MM.1S (cell line): Measurements from ENCODE around the gene LMNTD2.

ENCODE experiments used
- DNase-seq: peaks from one replicate; pipeline ENCODE4 v3.0.0-alpha.2; 2015
- H2AFZ ChIP-seq: fragments of 300-600 bp; sonication (generic); 2 replicates; pipeline ENCODE4 v1.6.0; 2016; ENCODE audit warnings: antibody characterized with exemption, low read length
- H3F3A ChIP-seq: fragments of 300-600 bp; sonication (generic); 2 replicates; pipeline ENCODE4 v1.6.1; 2016; ENCODE audit warnings: mild to moderate bottlenecking, antibody characterized with exemption, low read length, moderate library complexity, mixed read lengths; ENCODE audit not compliant: insufficient read depth
- H3K27ac ChIP-seq: fragments of 300-600 bp; sonication (generic); 2 replicates; pipeline ENCODE4 v1.5.1; 2016; ENCODE audit warnings: mild to moderate bottlenecking, low read length
- H3K27me3 ChIP-seq: fragments of 300-600 bp; sonication (generic); replicated peaks from 2 replicates; pipeline ENCODE4 v1.6.0; 2016; ENCODE audit warnings: low read length; ENCODE audit not compliant: insufficient read depth
- H3K36me3 ChIP-seq: fragments of 300-600 bp; sonication (generic); replicated peaks from 2 replicates; pipeline ENCODE4 v1.6.1; 2016; ENCODE audit warnings: mild to moderate bottlenecking, low read length, mixed read lengths; ENCODE audit not compliant: insufficient read depth
- H3K4me1 ChIP-seq: fragments of 300-600 bp; sonication (generic); 2 replicates; pipeline ENCODE4 v1.6.1; 2016; ENCODE audit warnings: low read length, mixed read lengths
- H3K4me2 ChIP-seq: fragments of 300-600 bp; sonication (generic); 2 replicates; pipeline ENCODE4 v1.6.0; 2016; ENCODE audit warnings: low read depth, low read length
- H3K4me3 ChIP-seq: fragments of 300-600 bp; sonication (generic); 2 replicates; pipeline ENCODE4 v1.5.1; 2016; ENCODE audit warnings: low read length, mixed read lengths
- H3K79me2 ChIP-seq: fragments of 300-600 bp; sonication (generic); 2 replicates; pipeline ENCODE4 v1.6.1; 2016; ENCODE audit warnings: mixed run types, low read length, mixed read lengths
- H3K9ac ChIP-seq: fragments of 300-600 bp; sonication (generic); 2 replicates; pipeline ENCODE4 v1.6.1; 2016; ENCODE audit warnings: low read length, mixed read lengths
- H3K9me2 ChIP-seq: fragments of 300-600 bp; sonication (generic); replicated peaks from 2 replicates; pipeline ENCODE4 v1.6.1; 2016; ENCODE audit warnings: mild to moderate bottlenecking, low read length, mixed read lengths; ENCODE audit not compliant: insufficient read depth
- H3K9me3 ChIP-seq: fragments of 300-600 bp; sonication (generic); replicated peaks from 2 replicates; pipeline ENCODE4 v1.6.1; 2016; ENCODE audit warnings: mild to moderate bottlenecking, low read length, mixed read lengths; ENCODE audit not compliant: insufficient read depth
- H4K20me1 ChIP-seq: fragments of 300-600 bp; sonication (generic); 2 replicates; pipeline ENCODE4 v1.6.1; 2016; ENCODE audit warnings: mild to moderate bottlenecking, low read length, moderate library complexity, mixed read lengths; ENCODE audit not compliant: insufficient read depth
- EZH2 ChIP-seq: fragments of 300-600 bp; sonication (generic); optimal IDR thresholded peaks from 2 replicates; pipeline ENCODE3; 2017; ENCODE audit warnings: low read depth, mild to moderate bottlenecking, antibody characterized with exemption, low read length, mixed read lengths
- EZH2phosphoT487 ChIP-seq: fragments of 300-600 bp; sonication (generic); IDR thresholded peaks from 2 replicates; pipeline ENCODE4 v1.6.1; 2018; ENCODE audit warnings: antibody characterized with exemption, low read length
- TF ChIP-seq, protein P1 (sequence below): fragments of 300-600 bp; sonication (generic); IDR thresholded peaks from 2 replicates; pipeline ENCODE4 v1.5.1; 2016; ENCODE audit warnings: antibody characterized with exemption, low read length, mixed read lengths

Gene LMNTD2

DNA sequence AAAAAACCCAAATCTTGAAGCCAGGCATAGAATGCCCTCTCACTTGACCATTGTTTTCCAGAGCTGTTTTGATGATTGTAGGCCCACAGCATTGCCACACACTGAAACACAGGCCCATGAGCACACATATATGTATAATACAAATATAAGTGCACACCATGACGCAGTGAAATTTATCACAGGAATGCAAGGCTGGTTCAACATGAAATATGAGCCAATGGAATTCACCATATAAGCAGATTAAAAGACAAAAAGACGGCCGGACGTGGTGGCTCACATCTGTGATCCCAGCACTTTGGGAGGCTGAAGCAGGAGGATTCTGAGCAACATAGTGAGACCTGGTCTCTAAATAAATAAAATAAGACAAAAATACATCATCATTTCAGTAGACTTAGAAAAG lies 44.1 kb downstream of the LMNTD2 start:
- Histone ChIP-seq H4K20me1 (no peaks in the 10 kb centered on the region), H3K4me1 (no peaks in the 10 kb centered on the region), H3K36me3 (no peaks in the 10 kb centered on the region), H3K9ac (no peak overlapping the region), H3K4me2 (no peak overlapping the region), H2AFZ (no peak overlapping the region), H3K27ac (no peak overlapping the region), H3K27me3 (no peaks in the 10 kb centered on the region), H3F3A (no peaks in the 10 kb centered on the region), H3K4me3 (no peak overlapping the region), H3K9me2 (no peaks in the 10 kb centered on the region), H3K9me3 (no peaks in the 10 kb centered on the region), H3K79me2 (no peaks in the 10 kb centered on the region)
- TF ChIP-seq EZH2 (no peak), EZH2phosphoT487 (no peak)
- TF ChIP-seq, protein P1, sequence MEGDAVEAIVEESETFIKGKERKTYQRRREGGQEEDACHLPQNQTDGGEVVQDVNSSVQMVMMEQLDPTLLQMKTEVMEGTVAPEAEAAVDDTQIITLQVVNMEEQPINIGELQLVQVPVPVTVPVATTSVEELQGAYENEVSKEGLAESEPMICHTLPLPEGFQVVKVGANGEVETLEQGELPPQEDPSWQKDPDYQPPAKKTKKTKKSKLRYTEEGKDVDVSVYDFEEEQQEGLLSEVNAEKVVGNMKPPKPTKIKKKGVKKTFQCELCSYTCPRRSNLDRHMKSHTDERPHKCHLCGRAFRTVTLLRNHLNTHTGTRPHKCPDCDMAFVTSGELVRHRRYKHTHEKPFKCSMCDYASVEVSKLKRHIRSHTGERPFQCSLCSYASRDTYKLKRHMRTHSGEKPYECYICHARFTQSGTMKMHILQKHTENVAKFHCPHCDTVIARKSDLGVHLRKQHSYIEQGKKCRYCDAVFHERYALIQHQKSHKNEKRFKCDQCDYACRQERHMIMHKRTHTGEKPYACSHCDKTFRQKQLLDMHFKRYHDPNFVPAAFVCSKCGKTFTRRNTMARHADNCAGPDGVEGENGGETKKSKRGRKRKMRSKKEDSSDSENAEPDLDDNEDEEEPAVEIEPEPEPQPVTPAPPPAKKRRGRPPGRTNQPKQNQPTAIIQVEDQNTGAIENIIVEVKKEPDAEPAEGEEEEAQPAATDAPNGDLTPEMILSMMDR = no peak
- no peak for DNase-seq

DNA sequence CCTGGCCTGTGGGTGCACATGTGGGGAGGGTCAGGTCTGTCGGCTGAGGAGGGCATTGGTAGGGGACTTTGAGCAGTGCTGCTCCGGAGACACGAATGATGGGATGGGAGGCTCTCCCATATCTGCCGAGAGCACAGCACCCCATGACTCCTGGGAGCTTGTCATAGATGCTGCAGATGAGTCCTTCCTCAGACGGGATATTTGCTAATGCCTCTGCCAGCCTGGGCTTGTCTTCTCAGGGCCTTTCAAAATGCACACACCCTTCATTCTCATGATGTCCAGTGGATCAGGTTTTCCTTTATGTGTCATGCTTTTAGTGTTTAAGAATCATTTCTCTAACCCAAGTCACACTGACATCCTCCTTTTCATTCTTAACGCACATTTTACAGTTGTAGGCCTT lies 45.4 kb downstream of the LMNTD2 start:
- no peaks in the 10 kb centered on the region for H3K79me2 ChIP-seq
- no peak overlapping the region for H3K9ac ChIP-seq
- TF ChIP-seq EZH2 = no peak
- TF ChIP-seq EZH2phosphoT487 = no peak
- TF ChIP-seq, protein P1 = no peak
- H3K9me2 ChIP-seq = no peaks in the 10 kb centered on the region
- no peaks in the 10 kb centered on the region for H4K20me1 ChIP-seq
- H3F3A ChIP-seq = no peaks in the 10 kb centered on the region
- H3K27me3 ChIP-seq = no peaks in the 10 kb centered on the region
- H3K4me1 ChIP-seq = no peaks in the 10 kb centered on the region
- no peak overlapping the region for H3K4me3 ChIP-seq
- H3K36me3 ChIP-seq = no peaks in the 10 kb centered on the region
- H3K4me2 ChIP-seq = no peak overlapping the region
- DNase-seq = no peak
- no peak overlapping the region for H2AFZ ChIP-seq
- H3K9me3 ChIP-seq = no peaks in the 10 kb centered on the region
- H3K27ac ChIP-seq = no peak overlapping the region

DNA sequence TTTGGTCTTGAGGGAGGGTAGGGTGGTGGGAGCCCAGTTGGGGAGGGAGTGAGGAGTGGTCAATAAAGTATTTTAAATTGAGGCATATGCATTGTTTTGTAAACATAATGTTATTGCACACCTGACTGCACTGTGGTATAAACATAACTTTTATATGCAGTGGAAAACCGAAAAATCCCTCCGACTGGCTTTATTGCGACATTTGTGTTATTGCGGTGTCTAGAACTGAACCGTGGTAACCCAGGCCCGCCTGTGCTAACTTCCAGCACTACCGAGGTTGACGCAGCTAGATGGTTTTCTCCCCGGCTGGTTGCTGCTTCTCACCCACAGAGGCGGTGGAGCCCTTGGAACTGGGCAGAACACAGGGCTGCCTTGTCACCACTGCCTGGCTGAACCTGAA lies 45.9 kb downstream of the LMNTD2 start:
- H3K9me3 ChIP-seq = no peaks in the 10 kb centered on the region
- H3K36me3 ChIP-seq = no peaks in the 10 kb centered on the region
- no peaks in the 10 kb centered on the region for H3K79me2 ChIP-seq
- no peak for DNase-seq
- H4K20me1 ChIP-seq = no peaks in the 10 kb centered on the region
- no peak overlapping the region for H3K9ac ChIP-seq
- H2AFZ ChIP-seq = no peak overlapping the region
- TF ChIP-seq, protein P1 = no peak
- no peak for TF ChIP-seq EZH2phosphoT487
- TF ChIP-seq EZH2 = no peak
- no peaks in the 10 kb centered on the region for H3F3A ChIP-seq
- H3K4me1 ChIP-seq = no peaks in the 10 kb centered on the region
- H3K4me2 ChIP-seq = no peak overlapping the region
- H3K9me2 ChIP-seq = no peaks in the 10 kb centered on the region
- H3K27ac ChIP-seq = no peak overlapping the region
- H3K4me3 ChIP-seq = no peak overlapping the region
- H3K27me3 ChIP-seq = no peaks in the 10 kb centered on the region
